WERI-Rb-1 (cell line): ENCODE data around the gene TNRC18.
"Not testable (repeated sequence)": the region's sequence is repeated elsewhere in the genome, so short reads cannot be mapped to it uniquely, and the experiment has no call there.

Experiments
- DNase-seq: peaks from one replicate; pipeline ENCODE4 v3.0.0-alpha.2; 2020
- H3K27ac ChIP-seq: fragments of 250-450 bp; sonication (Bioruptor Pico); 2 replicates; pipeline ENCODE4 v1.5.1; 2020; ENCODE audit warnings: mild to moderate bottlenecking, moderate library complexity
- H3K27me3 ChIP-seq: fragments of 250-450 bp; sonication (Bioruptor Pico); 2 replicates; pipeline ENCODE4 v1.5.1; 2021; ENCODE audit warnings: mild to moderate bottlenecking, low read depth, moderate library complexity; ENCODE audit not compliant: insufficient read depth, severe bottlenecking
- H3K36me3 ChIP-seq: fragments of 250-450 bp; sonication (Bioruptor Pico); 2 replicates; pipeline ENCODE4 v1.5.1; 2020; ENCODE audit warnings: mild to moderate bottlenecking, moderate library complexity
- H3K4me3 ChIP-seq: 2 replicates; pipeline ENCODE4 v1.5.1; 2011; ENCODE audit warnings: low read depth, mild to moderate bottlenecking, control low read depth, low read length
- H3K9me3 ChIP-seq: fragments of 250-450 bp; sonication (Bioruptor Pico); 2 replicates; pipeline ENCODE4 v1.5.1; 2021; ENCODE audit warnings: mild to moderate bottlenecking, moderate library complexity; ENCODE audit not compliant: severe bottlenecking
- CTCF ChIP-seq: IDR thresholded peaks from 2 replicates; pipeline ENCODE4 v1.5.1; 2011; ENCODE audit warnings: low read depth, mild to moderate bottlenecking, control low read depth, inconsistent platforms, low read length

TNRC18 gene

DNA sequence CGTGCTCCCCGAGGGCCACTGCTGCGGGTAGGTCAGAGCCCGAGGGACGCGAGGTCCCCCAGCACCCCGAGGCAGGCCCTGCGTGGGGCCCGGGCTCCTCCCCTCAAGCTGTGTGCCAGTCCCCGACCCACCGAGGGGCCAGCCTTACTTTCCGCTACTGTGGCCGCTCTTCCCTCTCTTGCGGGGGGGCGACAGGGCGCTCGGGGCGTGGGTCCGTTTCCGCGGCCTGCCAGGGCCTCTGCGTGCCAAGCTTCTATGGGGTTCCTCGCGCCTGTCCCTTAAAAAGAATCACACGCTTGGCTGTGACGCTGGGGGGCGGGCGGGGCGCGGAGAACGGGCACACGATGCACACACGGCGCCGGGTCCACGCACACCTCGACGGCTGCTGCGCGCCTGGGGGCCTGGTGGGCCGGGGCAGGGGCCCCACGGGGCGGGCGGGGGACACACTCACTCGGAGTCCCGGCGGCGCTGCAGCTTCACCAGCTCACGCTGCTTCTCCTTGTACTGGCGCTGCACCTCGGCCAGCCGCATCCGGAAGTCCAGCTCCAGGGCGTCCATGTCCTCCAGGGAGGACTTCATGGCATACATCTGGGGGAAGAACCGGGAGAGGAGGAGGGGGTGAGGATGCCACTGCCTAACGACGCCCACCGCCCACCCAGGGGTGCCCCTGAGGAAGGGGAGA lies 62.0 kb downstream of the TNRC18 start:
- no peak for DNase-seq
- Histone ChIP-seq H3K27ac (no peak overlapping the region), H3K4me3 (no peak overlapping the region), H3K27me3 (no peaks in the 10 kb centered on the region), H3K36me3 (peaks cover 23% of the 10 kb centered on the region), H3K9me3 (no peaks in the 10 kb centered on the region)
- no peak for TF ChIP-seq CTCF

DNA sequence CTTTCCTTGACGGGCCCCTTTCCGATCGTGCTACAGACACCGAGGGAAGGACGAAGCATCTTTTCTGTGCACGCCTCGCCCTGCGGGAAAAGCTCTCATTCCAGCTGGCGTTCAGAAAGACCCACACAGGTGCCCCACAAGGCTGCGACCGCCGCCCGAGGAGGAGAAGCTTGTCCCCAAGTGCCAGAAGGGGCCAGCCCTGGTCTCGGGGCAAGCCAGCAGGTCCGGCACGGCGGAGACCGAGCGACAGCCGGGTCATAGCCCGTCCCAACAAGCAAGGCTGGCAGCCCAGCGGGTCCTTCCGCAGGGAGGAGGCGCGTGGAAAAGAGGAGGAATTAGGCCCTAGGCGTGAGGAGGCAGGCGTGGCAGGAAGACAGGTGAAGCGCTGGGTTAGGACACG lies 62.7 kb downstream of the TNRC18 start:
- no peaks in the 10 kb centered on the region for H3K27me3 ChIP-seq
- H3K4me3 ChIP-seq = no peak overlapping the region
- peaks cover 23% of the 10 kb centered on the region for H3K36me3 ChIP-seq
- H3K9me3 ChIP-seq = no peaks in the 10 kb centered on the region
- DNase-seq = no peak
- no peak overlapping the region for H3K27ac ChIP-seq
- no peak for TF ChIP-seq CTCF

DNA sequence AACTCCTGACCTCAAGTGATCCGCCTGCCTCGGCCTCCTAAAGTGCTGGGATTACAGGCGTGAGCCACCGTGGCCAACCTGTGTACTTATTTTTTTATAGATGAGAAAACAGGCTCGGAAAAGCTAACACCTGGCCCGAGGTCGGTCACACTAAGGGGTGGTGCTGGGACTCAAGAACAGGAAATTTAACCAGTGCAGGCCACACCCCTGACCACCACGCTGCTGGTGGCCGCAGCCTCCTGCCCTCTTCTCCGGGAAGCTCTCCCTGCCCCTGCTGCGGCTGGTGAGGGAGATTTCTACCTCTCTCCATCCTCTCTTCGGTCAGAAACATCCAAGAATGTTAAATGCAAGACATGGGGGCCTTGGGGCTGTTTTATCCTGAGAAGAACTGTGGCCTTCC lies 63.2 kb downstream of the TNRC18 start:
- no peak for TF ChIP-seq CTCF
- H3K36me3 ChIP-seq = peaks cover 23% of the 10 kb centered on the region
- DNase-seq = no peak

GRCh38 chr7:5360021-5360420 lies 63.6 kb downstream of the TNRC18 start:
- H3K9me3 ChIP-seq, H3K27me3 ChIP-seq, DNase-seq, H3K4me3 ChIP-seq, H3K27ac ChIP-seq: not testable (repeated sequence)
- peaks cover 23% of the 10 kb centered on the region for H3K36me3 ChIP-seq

More for the DNA sequence above, 63.2 kb downstream of the TNRC18 start:
- no peak overlapping the region for H3K4me3 ChIP-seq
- H3K27me3 ChIP-seq = no peaks in the 10 kb centered on the region
- H3K27ac ChIP-seq = no peak overlapping the region
- no peaks in the 10 kb centered on the region for H3K9me3 ChIP-seq

- Histone ChIP-seq H3K4me3 (no peak overlapping the region), H3K36me3 (peaks cover 23% of the 10 kb centered on the region), H3K27ac (no peak overlapping the region), H3K27me3 (no peaks in the 10 kb centered on the region), H3K9me3 (no peaks in the 10 kb centered on the region)
- no peak for TF ChIP-seq CTCF
- no peak for DNase-seq
Observed at GRCh38 chr7:5359344-5359743, 64.3 kb downstream of the TNRC18 start.

DNA sequence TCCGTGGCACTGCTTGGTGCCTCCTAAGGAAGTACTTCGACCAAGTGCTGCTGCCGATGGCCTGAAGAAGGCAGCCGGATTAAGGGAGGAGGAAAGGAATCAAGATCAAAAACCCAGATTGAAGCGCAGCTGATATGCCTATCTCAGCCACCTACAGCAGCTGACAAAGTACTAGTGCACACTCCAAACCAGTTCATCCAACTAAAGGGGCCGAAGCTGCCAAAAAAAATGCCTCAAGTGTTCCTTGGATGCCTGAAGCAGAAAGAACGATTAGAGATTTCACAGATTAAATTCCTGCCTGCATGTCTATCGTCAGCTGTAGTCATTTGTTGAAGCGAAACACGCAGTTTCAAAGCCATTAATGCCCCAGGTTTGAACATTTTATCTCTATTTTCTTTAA lies 65.7 kb downstream of the TNRC18 start:
- H3K27me3 ChIP-seq = no peaks in the 10 kb centered on the region
- H3K27ac ChIP-seq = no peak overlapping the region
- no peak for TF ChIP-seq CTCF
- no peaks in the 10 kb centered on the region for H3K9me3 ChIP-seq
- peaks cover 25% of the 10 kb centered on the region for H3K36me3 ChIP-seq
- DNase-seq = no peak
- H3K4me3 ChIP-seq = no peak overlapping the region
